ENCODE measurements around the gene CNNM4. TPM values are rescaled to one million over a fixed set of nuclear protein-coding genes. Genes with fewer than 3 reads are reported as not detected.
A peak's percentile ranks its signal among the peaks of the same experiment; 100 is the strongest.
"Not testable (repeated sequence)": the region's sequence is repeated elsewhere in the genome, so short reads cannot be mapped to it uniquely, and the experiment has no call there.

The CNNM4 gene
- polyA plus RNA-seq, 1 of the 3 experiments (the other 2 are of a cell fraction): 5.5 TPM

- no peaks in the 10 kb centered on the region for H3K9me2 ChIP-seq
- CTCF ChIA-PET: interaction anchor here (1.8 to 2.2 kb wide), 2 partner anchors 14 to 39 kb away, joined by 7 to 8 read pairs; partner anchors contain the start of gene CNNM3
Measured at GRCh38 chr2:96802721-96803120, 42.0 kb downstream of the CNNM4 start.

GRCh38 chr2:96804986-96805385, 44.3 kb downstream of the CNNM4 start:
- Histone ChIP-seq H3K27me3 (ENCODE audit: insufficient read depth) (no peaks in the 10 kb centered on the region), H4K20me1 (ENCODE audit: insufficient read depth) (no peaks in the 10 kb centered on the region), H3K4me2 (no peak overlapping the region), H3K4me3 (ENCODE audit: low read depth in 2 of 2, low read length in 1 of 2) (no peak overlapping the region), H3K9me2 (no peaks in the 10 kb centered on the region), H3K9ac (no peak overlapping the region), H3K27ac (ENCODE audit: low read depth in 2 of 2, low read length in 1 of 2) (peak overlapping the region in 1 of 2 experiments; percentile 53; a peak in 1 of 4 replicates), H2AFZ (ENCODE audit: low read depth) (no peak overlapping the region), H3K36me3 (replicated peaks in 1 of 2; ENCODE audit: control insufficient read depth in 1 of 2, insufficient read depth in 2 of 2, low read length in 1 of 2) (no peaks in the 10 kb centered on the region), H3F3A (replicated peaks; ENCODE audit: insufficient read depth) (no peaks in the 10 kb centered on the region), H3K79me2 (ENCODE audit: insufficient read depth) (no peaks in the 10 kb centered on the region), H3K4me1 (ENCODE audit: control insufficient read depth in 1 of 2, insufficient read depth in 2 of 2, low read depth in 1 of 2, low read length in 1 of 2) (peaks cover 0 to 17% of the 10 kb centered on the region in 2 experiments; a peak in 1 of 4 replicates), H3K9me3 (no peaks in the 10 kb centered on the region)
- ChIA-PET POLR2A (no interaction called here), CTCF (no interaction called here)
- no peak for DNase-seq
- TF ChIP-seq RXRA (IDR thresholded peaks at IDR 0.05; ENCODE audit: borderline replicate concordance, low read depth) (no peak), FOSL2 (IDR thresholded peaks at IDR 0.05; ENCODE audit: borderline replicate concordance, low read depth) (no peak)

More at GRCh38 chr2:96802721-96803120, 42.0 kb downstream of the CNNM4 start:
- Histone ChIP-seq H3K9me3 (no peaks in the 10 kb centered on the region), H3K27ac (ENCODE audit: low read depth in 2 of 2, low read length in 1 of 2) (no peak overlapping the region), H3F3A (replicated peaks; ENCODE audit: insufficient read depth) (no peaks in the 10 kb centered on the region), H3K4me1 (ENCODE audit: control insufficient read depth in 1 of 2, insufficient read depth in 2 of 2, low read depth in 1 of 2, low read length in 1 of 2) (peaks cover 0 to 12% of the 10 kb centered on the region in 2 experiments; a peak in 1 of 4 replicates), H3K27me3 (ENCODE audit: insufficient read depth) (no peaks in the 10 kb centered on the region), H3K79me2 (ENCODE audit: insufficient read depth) (no peaks in the 10 kb centered on the region), H2AFZ (ENCODE audit: low read depth) (no peak overlapping the region), H3K4me2 (no peak overlapping the region), H3K4me3 (ENCODE audit: low read depth in 2 of 2, low read length in 1 of 2) (no peak overlapping the region), H3K36me3 (replicated peaks in 1 of 2; ENCODE audit: control insufficient read depth in 1 of 2, insufficient read depth in 2 of 2, low read length in 1 of 2) (no peaks in the 10 kb centered on the region), H4K20me1 (ENCODE audit: insufficient read depth) (no peaks in the 10 kb centered on the region), H3K9ac (no peak overlapping the region)
- DNase-seq: peak; percentile 7
- WGBS (ENCODE audit: low lambda C conversion rate): 79% methylated on average over 5 of the region's 7 CpGs
- TF ChIP-seq PBX3 (IDR thresholded peaks at IDR 0.05): no peak
- POLR2A ChIA-PET: no interaction called here

GRCh38 chr2:96805946-96806345, 45.2 kb downstream of the CNNM4 start:
- H3K79me2 ChIP-seq (ENCODE audit: insufficient read depth); H3K36me3 ChIP-seq (replicated peaks in 1 of 2; ENCODE audit: control insufficient read depth in 1 of 2, insufficient read depth in 2 of 2, low read length in 1 of 2); H3K4me3 ChIP-seq (ENCODE audit: low read depth in 2 of 2, low read length in 1 of 2); H3F3A ChIP-seq (replicated peaks; ENCODE audit: insufficient read depth); H4K20me1 ChIP-seq (ENCODE audit: insufficient read depth); H3K9ac ChIP-seq; POLR2A ChIA-PET; H3K27me3 ChIP-seq (ENCODE audit: insufficient read depth); DNase-seq; H3K4me2 ChIP-seq; H3K9me3 ChIP-seq; H3K27ac ChIP-seq (ENCODE audit: low read depth in 2 of 2, low read length in 1 of 2); H2AFZ ChIP-seq (ENCODE audit: low read depth); H3K9me2 ChIP-seq: not testable (repeated sequence)
- H3K4me1 ChIP-seq (ENCODE audit: control insufficient read depth in 1 of 2, insufficient read depth in 2 of 2, low read depth in 1 of 2, low read length in 1 of 2): peaks cover 0 to 11% of the 10 kb centered on the region in 2 experiments; a peak in 1 of 4 replicates
- WGBS (ENCODE audit: low lambda C conversion rate): 97% methylated on average over 17 of the region's 20 CpGs
- CTCF ChIA-PET: interaction anchor here (1.1 to 1.5 kb wide), 2 partner anchors 10 to 22 kb away, joined by 3 to 6 read pairs; partner anchors contain the start of gene CNNM3
